SK-N-SH (cell line): ENCODE results near the gene SETBP1.

Source experiments
- CTCF ChIP-seq: fragments of 200-600 bp; sonication (generic); IDR thresholded peaks from 2 replicates; pipeline ENCODE4 v1.6.1; 2017; ENCODE audit warnings: antibody characterized with exemption, mild to moderate bottlenecking, moderate library complexity
- EP300 ChIP-seq, 2 experiments: IDR thresholded peaks; 2 replicates each; pipeline versions ENCODE4 v1.4.0 to v1.6.1; 2012; ENCODE audit warnings: borderline replicate concordance in 1 of 2, low read depth in 1 of 2, low read length in 1 of 2
- GABPA ChIP-seq: IDR thresholded peaks from 2 replicates; pipeline ENCODE4 v1.4.0; 2012; ENCODE audit warnings: low read depth, mild to moderate bottlenecking
- JUND ChIP-seq: IDR thresholded peaks from 2 replicates; pipeline ENCODE4 v1.4.0; 2012
- POLR2AphosphoS5 ChIP-seq: IDR thresholded peaks from 2 replicates; pipeline ENCODE4 v1.6.1; 2012; ENCODE audit warnings: low read depth, low read length
- TAF1 ChIP-seq: IDR thresholded peaks from 2 replicates; pipeline ENCODE4 v1.6.1; 2012; ENCODE audit warnings: low read depth, mild to moderate bottlenecking, low read length, moderate library complexity, borderline replicate concordance
- TCF12 ChIP-seq: IDR thresholded peaks from 2 replicates; pipeline ENCODE4 v1.4.0; 2012

- TF ChIP-seq CTCF (no peak), EP300 (IDR thresholded peaks at IDR 0.05; ENCODE audit: borderline replicate concordance in 1 of 2, low read depth in 1 of 2, low read length in 1 of 2) (no peak), JUND (no peak), GABPA (no peak), TAF1 (no peak), TCF12 (no peak), POLR2AphosphoS5 (no peak)
Measured at GRCh38 chr18:44813586-44813985, 132.9 kb downstream of the SETBP1 start.
